Activated CD8-positive, alpha-beta memory T cell treated with anti-CD3 and anti-CD28 coated beads, Interleukin-2, amount 50 U/mL, for 4 hours (primary cell): ENCODE results near the gene RPUSD4.

Experiments used
- DNase-seq: peaks from one replicate; pipeline ENCODE4 v3.0.0-alpha.2; 2020

The RPUSD4 gene

DNA sequence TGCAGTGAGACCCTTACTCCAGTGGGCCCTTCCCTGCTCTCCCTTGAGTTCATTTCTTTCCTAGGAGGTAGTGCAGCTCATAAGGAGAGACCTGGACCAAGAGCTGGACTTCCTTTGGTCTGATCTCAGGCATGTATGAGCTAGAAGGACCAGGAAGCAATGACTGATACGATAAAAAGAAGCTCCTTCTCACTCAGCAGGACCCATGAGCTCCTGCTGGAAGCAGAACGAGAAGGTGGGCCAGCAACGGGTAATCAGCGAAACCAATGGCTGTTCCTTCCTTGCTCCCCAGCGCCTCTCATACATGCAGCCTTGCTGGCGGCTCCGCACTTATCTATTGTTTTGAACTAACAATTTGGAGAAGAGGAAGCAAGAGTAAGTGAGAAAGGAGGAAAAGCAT, 56.8 kb downstream of the RPUSD4 start:
- DNase-seq: no peak

DNA sequence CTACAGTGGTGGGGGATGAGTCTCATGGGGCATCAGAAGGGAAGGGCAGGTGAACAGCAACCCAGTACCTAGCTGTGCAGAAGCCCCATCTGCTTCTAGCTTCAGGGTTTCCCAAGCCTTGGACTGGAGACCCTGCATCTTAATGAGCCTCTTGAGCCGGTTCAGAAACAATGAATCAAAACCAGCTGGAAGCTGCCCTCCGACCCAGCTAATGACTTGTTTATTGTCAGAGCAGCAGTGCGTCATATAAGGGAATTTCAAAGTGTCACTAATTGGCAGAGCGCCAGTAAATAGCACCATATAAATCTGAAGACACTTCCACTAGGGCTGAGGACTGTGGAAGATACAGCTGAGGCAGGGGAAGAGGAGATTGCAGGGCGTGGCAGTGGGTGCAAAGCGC, 57.5 kb downstream of the RPUSD4 start:
- DNase-seq: no peak

DNA sequence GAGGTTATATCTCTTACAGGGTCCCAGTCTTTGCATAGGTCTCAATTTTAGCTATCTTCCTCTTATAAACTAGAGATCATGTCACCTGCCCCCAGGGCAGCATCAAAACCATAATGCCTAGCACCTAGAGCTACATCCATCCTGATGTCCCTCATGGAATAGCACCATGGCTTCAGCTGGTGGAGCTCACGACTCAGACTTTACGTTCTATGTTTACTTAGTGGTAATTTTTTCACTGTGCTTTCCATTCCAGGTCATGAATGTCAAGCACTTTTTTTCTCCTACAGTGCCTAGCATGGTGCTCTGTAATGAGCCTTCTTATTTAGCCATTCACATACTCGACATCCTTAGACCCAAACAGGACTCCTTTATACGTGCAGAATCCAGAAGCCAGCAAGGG, 58.4 kb downstream of the RPUSD4 start:
- DNase-seq: no peak

DNA sequence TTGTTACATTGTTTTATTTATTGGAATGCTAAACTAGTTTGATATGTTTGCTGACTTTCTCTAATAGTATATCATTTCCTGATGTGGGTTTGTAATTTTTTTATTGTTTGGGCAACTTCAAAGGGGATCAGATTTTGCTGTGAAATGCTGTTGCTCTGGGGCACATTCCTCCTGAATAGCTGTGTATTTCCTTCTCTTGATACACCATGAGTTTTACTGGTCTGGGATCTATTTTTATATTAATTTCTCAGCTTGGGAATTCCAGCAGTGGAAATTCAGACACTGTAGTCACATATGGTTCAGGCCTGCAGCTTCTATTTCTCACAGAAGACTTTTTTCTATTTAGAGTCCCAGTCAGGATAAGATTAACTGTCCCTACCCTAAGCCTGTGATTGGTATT, 58.9 kb downstream of the RPUSD4 start:
- no peak for DNase-seq

DNA sequence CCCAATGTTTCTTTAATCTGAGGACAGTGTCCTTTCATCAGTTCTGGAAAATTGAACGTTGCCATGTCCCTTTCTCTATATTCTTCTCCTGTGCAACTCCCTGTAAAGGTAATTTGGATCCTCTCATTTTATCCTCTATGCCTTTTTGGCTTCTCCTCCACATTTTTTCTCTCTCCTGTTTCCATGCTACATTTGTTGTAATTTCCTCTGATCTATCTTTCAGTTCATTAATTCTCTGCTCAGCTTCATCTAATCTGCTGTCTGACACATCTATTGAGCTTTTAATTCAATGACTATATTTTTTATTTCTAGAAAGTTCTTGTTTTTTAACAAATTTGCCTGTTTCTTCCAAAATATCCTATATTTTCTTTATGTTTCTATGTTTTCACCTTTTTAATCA, 59.3 kb downstream of the RPUSD4 start:
- DNase-seq: no peak
